Measurements from ENCODE around the gene ZNF175.

GRCh38 chr19:51600940-51601580 lies 30.0 kb downstream of the ZNF175 start:
- TF ChIP-seq CTCF (IDR thresholded peaks at IDR 0.05): no peak
- no peak for TF ChIP-seq POLR2A (IDR thresholded peaks at IDR 0.05)
